ENCODE measurements around the gene PDSS2. TPM values are rescaled to one million over a fixed set of nuclear protein-coding genes. Genes with fewer than 3 reads are reported as not detected.

The PDSS2 gene
- total RNA-seq, 1 experiment from 2014 or later: 10.2 TPM

- H3K4me3 Mint-ChIP-seq (ENCODE audit: unreplicated experiment): no peak overlapping the region
- BruUV-seq (replicated peaks): no TSS peak
- H3K27ac Mint-ChIP-seq (ENCODE audit: low read depth, unreplicated experiment): no peak overlapping the region
- H3K4me1 Mint-ChIP-seq (ENCODE audit: insufficient read depth, unreplicated experiment): peaks cover 6% of the 10 kb centered on the region
- H3K36me3 Mint-ChIP-seq (ENCODE audit: insufficient read depth, unreplicated experiment): no peaks in the 10 kb centered on the region
- POLR2A ChIA-PET: no interaction called here
- CTCF ChIA-PET: no interaction called here
- H3K27me3 Mint-ChIP-seq (ENCODE audit: insufficient read depth, unreplicated experiment): no peaks in the 10 kb centered on the region
- no peak for DNase-seq (ENCODE audit: unreplicated experiment)
- no peaks in the 10 kb centered on the region for H3K9me3 Mint-ChIP-seq (ENCODE audit: unreplicated experiment)
- TF ChIP-seq CTCF (IDR thresholded peaks at IDR 0.05; ENCODE audit: unreplicated experiment): no peak
- intact Hi-C loops (cut with micrococcal nuclease): no loop called here
Measured at GRCh38 chr6:107161521-107161920, 297.8 kb downstream of the PDSS2 start.

GRCh38 chr6:107156617-107157016, 302.7 kb downstream of the PDSS2 start:
- no peaks in the 10 kb centered on the region for H3K27me3 Mint-ChIP-seq (ENCODE audit: insufficient read depth, unreplicated experiment)
- H3K27ac Mint-ChIP-seq (ENCODE audit: low read depth, unreplicated experiment): no peak overlapping the region
- TF ChIP-seq CTCF (IDR thresholded peaks at IDR 0.05; ENCODE audit: unreplicated experiment): no peak
- H3K4me3 Mint-ChIP-seq (ENCODE audit: unreplicated experiment): no peak overlapping the region
- intact Hi-C loops (cut with micrococcal nuclease): no loop called here
- peaks cover 11% of the 10 kb centered on the region for H3K36me3 Mint-ChIP-seq (ENCODE audit: insufficient read depth, unreplicated experiment)
- ChIA-PET CTCF (interaction anchor here (0.6 to 1.2 kb wide), 4 partner anchors 43 to 1723 kb away, joined by 3 read pairs; no protein-coding TSS in a partner anchor), POLR2A (no interaction called here)
- no TSS peak for BruUV-seq (replicated peaks)
- no peak for DNase-seq (ENCODE audit: unreplicated experiment)
- H3K9me3 Mint-ChIP-seq (ENCODE audit: unreplicated experiment): no peaks in the 10 kb centered on the region
- peaks cover 12% of the 10 kb centered on the region for H3K4me1 Mint-ChIP-seq (ENCODE audit: insufficient read depth, unreplicated experiment)

GRCh38 chr6:107154801-107155160, 304.6 kb downstream of the PDSS2 start:
- Mint-ChIP-seq H3K4me3 (ENCODE audit: unreplicated experiment) (no peak overlapping the region), H3K4me1 (ENCODE audit: insufficient read depth, unreplicated experiment) (peaks cover 15% of the 10 kb centered on the region), H3K9me3 (ENCODE audit: unreplicated experiment) (no peaks in the 10 kb centered on the region), H3K27me3 (ENCODE audit: insufficient read depth, unreplicated experiment) (no peaks in the 10 kb centered on the region), H3K36me3 (ENCODE audit: insufficient read depth, unreplicated experiment) (peaks cover 11% of the 10 kb centered on the region), H3K27ac (ENCODE audit: low read depth, unreplicated experiment) (no peak overlapping the region)
- no peak for TF ChIP-seq CTCF (IDR thresholded peaks at IDR 0.05; ENCODE audit: unreplicated experiment)
- no TSS peak for BruUV-seq (replicated peaks)
- no peak for DNase-seq (ENCODE audit: unreplicated experiment)
- POLR2A ChIA-PET: no interaction called here
- CTCF ChIA-PET: interaction anchor here (0.7 kb wide), 1 partner anchor 49 kb away, joined by 3 read pairs; no protein-coding TSS in a partner anchor
- intact Hi-C loops (cut with micrococcal nuclease): no loop called here

GRCh38 chr6:107154131-107154800, 305.1 kb downstream of the PDSS2 start:
- Mint-ChIP-seq H3K36me3 (ENCODE audit: insufficient read depth, unreplicated experiment) (peaks cover 11% of the 10 kb centered on the region), H3K27ac (ENCODE audit: low read depth, unreplicated experiment) (no peak overlapping the region), H3K4me3 (ENCODE audit: unreplicated experiment) (no peak overlapping the region), H3K9me3 (ENCODE audit: unreplicated experiment) (no peaks in the 10 kb centered on the region), H3K4me1 (ENCODE audit: insufficient read depth, unreplicated experiment) (peaks cover 15% of the 10 kb centered on the region), H3K27me3 (ENCODE audit: insufficient read depth, unreplicated experiment) (no peaks in the 10 kb centered on the region)
- no peak for TF ChIP-seq CTCF (IDR thresholded peaks at IDR 0.05; ENCODE audit: unreplicated experiment)
- BruUV-seq (replicated peaks): no TSS peak
- CTCF ChIA-PET: interaction anchor here (0.7 kb wide), 1 partner anchor 48 kb away, joined by 3 read pairs; no protein-coding TSS in a partner anchor
- DNase-seq (ENCODE audit: unreplicated experiment): no peak
- POLR2A ChIA-PET: no interaction called here
- intact Hi-C loops (cut with micrococcal nuclease): no loop called here
